SKM-1 treated with dmso at 0.1 percent for 144 hours (cell line): Measurements from ENCODE around the gene LACTBL1.

Experiments used
- DNase-seq: peaks from one replicate; lab custom pipeline; 2025; ENCODE audit not compliant: unreplicated experiment; lab: John Stamatoyannopoulos, UW

LACTBL1 gene

DNA sequence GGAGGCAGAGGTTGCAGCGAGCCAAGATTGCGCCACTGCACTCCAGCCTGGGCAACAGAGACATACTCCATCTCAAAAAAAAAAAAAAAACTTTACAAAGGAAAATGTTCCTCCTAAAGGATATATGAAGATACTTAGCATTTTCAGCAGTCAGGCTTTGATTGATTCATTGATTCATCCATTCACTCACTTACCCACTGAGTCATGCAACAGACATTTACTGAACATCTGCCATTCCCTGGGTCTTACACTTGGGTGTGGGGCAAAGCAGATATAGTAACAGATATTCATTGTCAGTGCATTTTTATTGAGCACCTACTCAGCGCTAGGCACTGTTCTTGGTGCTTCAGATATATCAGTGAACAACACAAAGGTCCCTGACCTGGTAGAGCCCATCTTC is 5.6 kb upstream of the LACTBL1 start:
- DNase-seq: no peak

DNA sequence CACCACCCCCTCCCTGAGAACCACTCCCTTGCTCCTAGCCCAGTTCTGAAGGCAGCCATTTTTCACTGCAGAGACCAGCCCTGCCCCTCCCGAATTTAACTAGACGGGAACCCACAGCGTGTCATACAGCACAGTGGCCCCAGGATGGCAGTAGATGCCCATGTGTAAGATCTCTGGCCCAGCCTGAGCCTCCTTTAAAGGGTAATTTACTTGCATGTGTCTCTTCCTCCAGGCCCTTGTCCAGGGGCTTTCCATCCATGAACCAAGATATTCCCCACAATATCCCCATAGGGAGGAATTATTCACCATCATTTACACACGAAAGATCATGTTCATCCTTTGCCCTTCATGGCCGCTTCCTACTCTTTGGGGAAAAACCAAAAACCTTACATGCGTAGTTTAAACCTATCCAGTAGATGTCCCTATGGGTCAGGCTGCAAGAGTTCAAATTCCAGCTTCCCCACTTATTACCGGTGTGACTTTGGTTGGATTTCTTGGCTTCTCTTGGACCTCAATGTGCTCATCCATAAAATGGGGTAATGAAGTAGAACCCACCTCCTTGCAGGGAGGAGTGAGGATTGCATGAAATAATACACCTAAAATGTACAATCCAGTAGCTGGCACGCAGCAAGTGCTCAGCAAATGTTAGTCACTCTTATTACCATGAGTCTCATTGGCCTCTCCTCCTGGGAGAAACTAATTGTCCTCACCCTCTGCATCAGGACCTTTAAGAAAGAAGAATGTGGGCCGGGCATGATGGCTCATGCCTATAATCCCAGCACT is 4.0 kb upstream of the LACTBL1 start:
- peak; percentile 76 for DNase-seq

GRCh38 chr1:22976127-22976460 is 3.4 kb upstream of the LACTBL1 start:
- DNase-seq: no peak

- no peak for DNase-seq
Measured at GRCh38 chr1:22975694-22976093, 3.0 kb upstream of the LACTBL1 start.

DNA sequence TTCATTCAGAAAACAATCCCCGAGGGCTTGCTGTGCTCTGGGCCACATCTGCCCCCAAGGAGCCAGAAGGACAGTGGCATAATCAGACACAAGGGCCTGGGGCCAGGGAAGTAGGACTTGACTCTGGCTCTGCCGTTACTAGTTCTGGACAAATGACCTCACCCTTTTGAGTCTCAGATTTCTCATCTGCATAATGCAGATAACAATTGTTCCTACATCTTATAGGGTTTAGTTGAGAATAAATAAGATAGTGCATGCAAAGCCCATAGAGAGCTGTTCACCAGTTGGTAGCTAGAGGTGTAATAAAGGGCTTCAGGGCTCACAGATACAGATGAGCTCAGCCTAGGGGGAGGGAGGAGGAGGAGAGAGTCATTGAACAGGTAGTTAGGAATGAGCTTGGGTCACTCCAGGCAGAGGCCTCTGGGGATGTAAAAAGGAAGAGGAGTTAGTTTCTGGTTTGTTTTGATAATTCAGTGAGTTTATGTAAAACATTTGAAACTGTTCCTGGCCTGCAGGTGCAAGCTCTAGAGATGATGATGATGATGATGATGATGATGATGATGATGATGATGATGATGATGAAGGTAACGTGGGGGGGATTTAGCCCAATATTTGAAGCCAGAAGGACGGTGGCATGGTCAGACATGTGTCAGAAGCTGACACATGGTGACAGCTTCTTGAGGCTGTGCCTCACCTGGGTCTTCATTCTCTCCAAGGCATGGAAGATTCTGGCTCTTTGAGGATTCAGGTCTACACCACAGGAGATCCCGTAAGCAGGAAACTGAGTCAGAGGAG is 858 bp downstream of the LACTBL1 start:
- no peak for DNase-seq

- DNase-seq: no peak
Measured at GRCh38 chr1:22971161-22971560, 1.5 kb downstream of the LACTBL1 start.

DNA sequence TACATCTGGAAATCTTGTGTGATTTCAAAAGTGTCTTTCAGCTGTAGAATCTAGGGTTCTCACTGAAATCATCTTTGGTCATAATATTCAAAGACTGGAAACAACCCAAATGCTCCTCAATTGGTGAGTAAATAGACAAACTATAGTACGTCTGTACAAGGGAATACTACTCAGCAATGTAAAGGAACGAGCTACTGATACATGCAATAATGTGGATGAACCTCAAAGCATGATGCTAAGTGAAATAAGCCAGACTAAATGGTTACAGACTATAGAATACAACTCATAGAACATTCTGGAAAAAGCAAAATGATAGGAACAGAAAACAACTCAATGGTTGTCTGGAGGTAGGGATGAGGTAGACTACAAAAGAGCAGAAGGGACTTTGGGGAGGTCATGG is 2.6 kb downstream of the LACTBL1 start:
- no peak for DNase-seq

DNA sequence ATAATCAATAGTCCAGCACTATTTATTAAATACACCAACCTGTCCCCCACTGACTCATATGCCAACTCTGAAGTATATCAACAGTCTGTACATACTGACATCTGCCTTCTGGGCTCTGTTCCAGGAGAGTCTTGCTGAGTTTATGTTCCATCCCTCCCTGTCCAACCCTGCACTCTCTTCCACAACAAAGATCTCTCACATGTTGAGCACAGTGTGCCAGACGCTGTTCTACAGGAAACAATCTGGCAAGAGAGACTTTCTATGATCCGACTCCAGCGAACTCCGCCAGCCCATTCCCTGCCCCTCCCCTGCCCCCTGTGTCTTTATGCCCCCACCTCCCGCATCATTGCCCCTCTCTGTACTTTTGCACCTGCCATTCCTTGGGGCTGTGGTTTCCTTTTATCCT is 3.4 kb downstream of the LACTBL1 start:
- DNase-seq: no peak

DNA sequence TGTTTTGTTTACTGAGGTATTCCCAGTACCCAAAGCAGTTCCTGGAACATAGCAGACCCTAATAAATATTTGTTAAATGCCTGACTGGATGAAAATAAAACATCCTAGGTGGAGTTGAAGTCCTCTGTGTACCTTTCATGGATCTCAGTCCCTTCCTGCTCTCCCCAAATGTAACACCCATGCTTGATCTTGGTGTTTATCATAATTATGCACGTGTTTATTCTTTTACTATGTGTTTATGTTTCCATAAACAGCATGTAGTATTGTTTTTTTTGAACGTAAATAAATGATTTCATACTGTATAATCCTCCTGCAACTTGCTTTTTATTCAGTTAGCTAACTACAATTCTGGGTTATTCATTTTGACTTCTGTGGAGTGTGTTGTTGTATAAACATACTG is 4.8 kb downstream of the LACTBL1 start:
- no peak for DNase-seq

DNA sequence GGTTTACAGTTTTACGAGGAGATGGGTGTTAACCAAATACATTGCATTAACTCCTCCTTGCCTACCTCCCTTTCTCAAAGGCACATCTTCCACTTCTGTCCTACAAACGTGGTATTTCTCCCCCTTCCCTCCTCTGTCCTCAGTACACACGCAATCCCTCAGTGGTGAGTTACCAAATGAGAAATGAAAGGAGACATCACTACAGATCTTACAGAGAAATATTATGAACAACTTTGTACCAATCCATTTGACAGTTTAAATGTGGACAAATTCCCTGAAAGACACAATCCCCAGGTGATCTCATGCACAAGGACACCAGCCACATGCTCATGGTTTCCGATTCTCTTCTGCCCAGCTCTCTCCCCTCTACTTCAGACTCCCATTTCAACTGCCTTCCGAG is 6.4 kb downstream of the LACTBL1 start:
- no peak for DNase-seq

DNA sequence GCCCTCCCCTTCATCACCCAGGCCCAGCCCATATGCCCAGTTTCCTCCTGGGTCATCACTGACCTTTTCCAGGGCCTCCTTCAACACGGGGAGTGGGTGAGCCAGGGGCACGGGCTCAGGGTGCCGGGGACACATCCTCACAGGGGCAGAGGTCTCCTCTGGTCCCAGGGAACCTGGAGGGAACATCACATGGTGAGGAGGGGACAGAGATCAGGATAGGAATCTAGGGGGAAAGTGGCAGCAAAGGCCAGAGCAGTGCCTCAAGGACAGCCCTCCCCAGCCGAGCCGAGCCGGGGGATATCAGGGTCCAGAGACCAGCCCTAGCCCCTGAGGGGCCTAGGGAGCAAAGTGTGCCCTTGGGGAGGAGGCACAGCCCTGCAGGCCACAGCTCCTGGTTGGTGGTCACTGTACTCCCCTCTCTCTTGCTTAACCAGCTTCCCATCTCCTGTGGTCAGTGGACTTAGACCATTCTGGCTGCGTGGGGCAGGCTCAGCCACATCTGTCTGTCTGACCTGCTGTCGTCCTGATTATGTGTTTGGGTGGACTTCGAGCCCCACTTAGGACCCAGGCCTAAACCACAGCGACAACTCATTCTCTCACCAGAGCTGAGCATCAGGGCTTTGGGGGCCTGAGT is 9.5 kb downstream of the LACTBL1 start:
- DNase-seq: no peak

- no peak for DNase-seq
Measured at GRCh38 chr1:22962558-22962957, 10.1 kb downstream of the LACTBL1 start.

- DNase-seq: no peak
Measured at GRCh38 chr1:22959545-22960360, 12.9 kb downstream of the LACTBL1 start.

DNA sequence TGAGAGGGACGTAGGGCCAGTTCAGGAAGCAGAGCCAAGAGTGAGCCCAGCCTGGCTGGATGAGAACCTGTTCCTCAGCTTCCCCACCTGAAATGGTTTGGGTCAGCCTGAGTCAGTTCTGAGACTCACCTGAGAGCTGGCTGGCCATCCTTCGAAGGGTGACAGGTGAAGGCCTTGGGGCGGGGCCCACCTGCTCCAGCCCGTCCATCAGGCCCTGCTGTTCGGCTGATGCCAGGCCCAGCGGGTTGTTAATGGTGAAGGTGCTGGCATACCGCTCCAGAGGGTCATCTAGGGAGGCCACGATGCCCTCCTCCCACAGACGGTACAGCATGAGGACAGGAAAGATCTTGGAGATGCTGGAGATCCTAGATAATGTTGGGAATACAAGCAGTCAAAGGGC is 14.1 kb downstream of the LACTBL1 start:
- DNase-seq: no peak

- DNase-seq: no peak
Measured at GRCh38 chr1:22957066-22957465, 15.6 kb downstream of the LACTBL1 start.

- no peak for DNase-seq
Measured at GRCh38 chr1:22955146-22955545, 17.5 kb downstream of the LACTBL1 start.

- DNase-seq: no peak
Measured at GRCh38 chr1:22953740-22954141, 18.9 kb downstream of the LACTBL1 start.

DNA sequence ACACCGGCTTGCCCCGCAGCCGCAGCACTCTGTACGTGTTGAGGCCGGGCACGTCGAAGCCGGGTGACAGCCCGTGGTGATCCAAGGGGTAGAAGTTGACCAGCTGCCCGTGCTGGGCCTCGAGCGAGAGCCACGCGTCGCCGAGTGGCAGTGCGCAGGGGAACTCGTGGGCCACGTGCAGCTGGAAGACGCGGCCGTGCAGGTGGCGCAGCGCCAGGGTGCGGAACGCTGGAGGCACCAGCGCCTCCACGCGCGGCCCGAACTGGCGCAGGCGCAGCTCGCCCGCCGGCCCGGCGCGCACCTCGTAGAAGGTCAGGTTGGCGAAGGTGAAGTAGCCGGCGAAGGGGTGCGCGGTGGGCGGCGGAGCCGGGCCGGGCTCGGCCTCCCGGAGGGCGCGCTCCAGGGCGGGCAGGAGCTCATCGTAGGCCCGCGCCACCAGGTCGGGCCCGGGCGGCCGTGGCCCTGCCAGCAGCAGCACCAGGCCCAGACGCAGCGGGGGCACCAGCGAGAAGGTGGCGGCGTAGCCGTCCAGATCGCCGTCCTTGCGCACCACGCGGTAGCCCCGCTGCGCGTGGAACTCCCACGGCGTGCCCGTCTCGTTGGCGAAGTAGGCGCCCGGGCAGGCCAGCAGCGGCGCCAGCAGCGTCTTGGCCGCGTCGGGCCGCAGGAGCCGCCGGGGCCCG is 19.5 kb downstream of the LACTBL1 start:
- DNase-seq: no peak

DNA sequence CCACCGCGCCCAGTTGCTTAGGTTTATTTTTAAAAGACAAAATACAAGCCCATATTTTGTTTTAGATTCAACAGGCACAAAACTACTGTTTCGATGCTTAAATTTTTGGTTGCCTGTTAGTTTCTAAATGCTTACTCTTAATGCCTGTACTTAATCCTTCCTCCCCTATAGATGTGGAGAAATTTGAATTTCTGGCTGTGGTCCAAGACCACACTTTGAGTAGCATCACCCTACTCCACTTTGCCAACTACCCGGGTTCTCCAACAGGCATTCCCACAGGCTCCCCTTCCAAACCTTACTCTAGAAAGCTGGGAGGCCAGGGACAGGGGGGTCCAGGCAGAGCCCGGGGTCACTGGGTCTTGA is 20.0 kb downstream of the LACTBL1 start:
- DNase-seq: no peak

- no peak for DNase-seq
Measured at GRCh38 chr1:22951796-22952195, 20.9 kb downstream of the LACTBL1 start.

- DNase-seq: no peak
Measured at GRCh38 chr1:22949822-22950331, 22.8 kb downstream of the LACTBL1 start.
